SKM-1 treated with dmso at 0.1 percent for 144 hours (cell line): ENCODE results near the gene APRT.
"Not testable (repeated sequence)": the region's sequence is repeated elsewhere in the genome, so short reads cannot be mapped to it uniquely, and the experiment has no call there.

ENCODE experiments used
- DNase-seq: peaks from one replicate; lab custom pipeline; 2025; ENCODE audit not compliant: unreplicated experiment; lab: John Stamatoyannopoulos, UW

Gene APRT

GRCh38 chr16:88823646-88824045, 11.9 kb upstream of the APRT start:
- not testable (repeated sequence) for DNase-seq

DNA sequence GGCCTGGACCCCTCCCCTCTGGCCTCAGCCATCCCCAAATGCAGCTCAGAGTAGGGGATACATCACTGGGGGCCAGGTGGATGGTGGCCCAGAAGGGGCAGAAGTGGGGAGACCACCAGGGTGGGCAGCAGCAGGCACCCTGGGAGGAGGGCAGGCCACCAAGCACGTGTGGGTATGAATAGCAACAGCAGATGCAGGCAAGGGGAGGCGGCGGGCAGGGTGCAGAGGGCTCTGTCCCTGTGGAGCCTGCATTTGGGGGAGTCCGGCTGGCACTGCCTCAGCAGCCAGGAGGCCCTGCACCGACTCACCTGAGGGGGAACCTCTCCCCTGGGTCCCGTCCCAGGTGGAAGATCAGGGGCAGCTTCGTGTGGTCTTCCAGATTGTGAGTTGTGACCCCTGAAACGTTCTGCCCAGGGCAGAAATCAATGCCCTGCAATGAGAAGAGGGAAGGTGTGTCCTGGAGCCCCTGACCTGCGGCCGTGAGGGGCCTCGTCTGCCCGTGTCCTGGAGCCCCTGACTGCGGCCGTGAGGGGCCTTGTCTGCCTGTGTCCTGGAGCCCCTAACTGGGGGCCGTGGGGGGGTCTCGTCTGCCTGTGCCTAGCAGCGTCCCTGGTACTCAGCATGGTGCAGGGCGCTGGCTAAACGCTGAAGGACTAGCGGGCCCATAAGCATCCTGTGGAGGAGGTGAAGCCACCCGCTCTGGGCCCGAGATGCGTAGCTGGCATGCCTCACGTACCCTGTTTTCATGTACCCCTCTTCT, 10.7 kb upstream of the APRT start:
- DNase-seq = no peak

GRCh38 chr16:88821168-88821850, 9.6 kb upstream of the APRT start:
- no peak for DNase-seq

GRCh38 chr16:88820385-88821025, 8.8 kb upstream of the APRT start:
- no peak for DNase-seq

DNA sequence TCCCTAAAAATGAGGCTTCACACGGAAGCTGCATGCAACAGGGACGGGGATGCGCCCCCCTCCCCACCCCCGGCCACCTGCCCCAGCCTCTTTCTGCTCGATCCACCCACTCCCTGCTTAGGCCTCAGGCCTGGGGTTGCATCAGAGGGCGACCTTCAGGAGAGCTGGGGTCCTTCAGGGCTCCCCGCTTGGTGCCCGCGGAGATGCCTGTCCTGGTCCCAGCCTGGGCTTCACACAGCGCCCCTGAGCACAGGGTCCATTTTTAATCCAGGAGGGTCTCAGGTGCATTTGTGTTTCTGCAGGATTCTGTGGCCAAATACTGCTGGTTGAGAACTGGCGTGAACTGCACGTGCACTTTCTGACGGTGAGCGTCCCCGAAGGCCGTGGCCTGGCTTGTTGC, 7.4 kb upstream of the APRT start:
- no peak for DNase-seq

GRCh38 chr16:88818575-88818874, 6.8 kb upstream of the APRT start:
- DNase-seq = no peak

DNA sequence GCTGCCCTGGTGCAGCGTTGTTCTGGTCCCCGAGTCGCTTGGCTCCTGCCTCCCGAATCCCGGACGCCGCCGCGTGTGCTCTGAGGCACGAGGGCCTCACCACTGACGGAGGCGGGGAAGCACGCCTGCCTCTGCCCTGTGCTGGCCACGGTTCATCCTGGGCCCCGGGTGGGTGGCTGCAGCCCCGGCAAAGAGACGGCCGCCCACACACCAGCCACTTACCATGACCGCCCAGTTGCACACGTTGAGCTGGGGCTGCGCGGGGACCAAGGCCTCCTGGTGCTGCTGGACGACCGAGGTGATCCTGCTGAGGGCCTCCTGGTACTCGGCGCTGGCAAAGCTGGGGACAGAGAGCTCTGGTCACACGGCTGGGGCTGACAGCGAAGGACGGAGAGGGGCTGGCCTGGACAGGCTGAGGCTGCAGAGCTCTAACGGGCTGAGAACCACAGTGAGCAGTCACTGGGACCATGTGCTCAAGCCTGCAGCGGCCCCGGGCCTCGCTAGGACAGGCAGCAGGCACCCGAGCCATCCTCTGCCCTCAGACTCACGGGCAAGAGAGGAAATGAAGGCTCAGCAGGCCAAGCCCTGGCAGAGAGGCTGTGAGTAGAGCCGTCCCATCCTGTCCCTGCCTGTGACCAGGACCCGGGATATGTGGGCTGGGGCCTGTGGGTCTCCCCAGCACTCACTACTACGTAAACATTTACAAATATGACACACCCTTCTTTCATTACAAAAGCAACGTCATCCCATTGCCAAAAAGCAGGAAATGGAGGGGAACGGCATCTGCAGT, 6.3 kb upstream of the APRT start:
- no peak for DNase-seq

- DNase-seq = no peak
These were observed 5.2 kb upstream of the APRT start for GRCh38 chr16:88816736-88817535.

DNA sequence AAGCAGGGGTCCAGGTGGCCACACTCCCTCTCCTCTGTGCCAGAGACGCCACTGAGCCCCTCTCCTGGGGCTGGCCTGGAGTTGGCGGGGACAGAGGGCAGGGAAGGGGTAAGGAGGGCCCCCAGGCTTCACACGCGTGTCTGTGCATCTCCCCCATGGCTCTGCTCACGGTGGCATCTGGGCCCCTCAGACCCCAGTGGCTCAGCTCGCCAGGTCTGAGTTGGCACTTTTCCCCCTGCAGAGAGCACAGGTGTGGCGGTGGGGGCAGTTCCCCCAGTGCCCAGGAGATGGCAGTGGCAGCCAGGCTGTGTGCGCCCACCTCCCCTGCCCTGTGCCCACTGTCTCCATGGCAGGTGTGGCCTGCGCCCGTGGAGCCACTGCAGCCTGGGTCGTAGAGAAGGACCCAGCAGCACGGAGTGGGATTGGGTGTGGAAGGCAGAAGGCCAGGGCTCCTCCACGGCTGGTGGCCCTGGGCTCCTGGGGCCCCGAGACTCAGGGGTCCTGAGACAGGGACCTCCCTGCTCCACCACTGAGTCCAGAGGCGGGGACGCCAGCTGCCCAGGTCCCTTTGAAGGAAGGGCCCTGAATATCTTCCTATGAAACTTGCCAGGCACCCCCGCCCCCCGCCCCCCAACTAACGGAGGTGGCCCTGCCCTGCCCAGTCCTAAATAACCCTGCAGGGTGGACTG, 4.3 kb upstream of the APRT start:
- DNase-seq = no peak

DNA sequence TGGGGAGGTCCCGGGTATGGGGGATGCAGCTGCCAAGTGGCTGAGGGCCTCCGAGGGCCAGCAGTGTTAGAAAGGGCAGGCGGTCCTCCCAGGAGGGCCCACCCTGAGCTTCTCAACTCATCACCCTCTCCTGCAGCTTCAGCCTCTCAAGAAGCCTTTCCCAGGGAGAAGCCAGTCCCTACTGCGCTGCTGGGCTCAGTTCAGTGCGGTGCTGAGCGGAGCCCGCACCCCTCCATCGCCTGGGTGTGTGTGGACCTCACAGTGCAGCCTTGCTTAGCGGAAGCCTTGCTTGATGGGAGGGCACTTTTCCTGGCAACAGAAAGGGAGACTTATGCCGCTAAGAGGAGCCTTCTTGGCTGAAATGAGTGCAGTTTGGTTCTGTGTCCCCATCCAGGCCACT, 3.5 kb upstream of the APRT start:
- no peak for DNase-seq

DNA sequence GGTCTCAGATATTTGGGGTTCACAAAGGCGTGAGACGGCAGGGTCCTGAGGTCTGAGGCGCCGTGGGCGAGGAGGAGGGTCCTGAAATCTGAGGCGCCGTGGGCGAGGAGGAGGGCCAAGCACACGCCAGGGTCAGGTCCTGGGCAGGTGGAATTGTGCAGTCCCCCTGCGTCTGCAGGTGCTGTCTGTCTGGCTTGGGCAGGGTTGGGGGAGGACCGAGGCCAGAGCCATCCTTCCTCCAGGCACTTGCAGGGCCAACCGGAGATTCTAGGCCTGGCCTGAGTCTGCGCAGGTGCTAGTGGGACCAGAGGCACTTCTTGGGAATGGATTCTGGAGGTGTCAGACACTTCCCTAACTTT, 2.4 kb upstream of the APRT start:
- no peak for DNase-seq

DNA sequence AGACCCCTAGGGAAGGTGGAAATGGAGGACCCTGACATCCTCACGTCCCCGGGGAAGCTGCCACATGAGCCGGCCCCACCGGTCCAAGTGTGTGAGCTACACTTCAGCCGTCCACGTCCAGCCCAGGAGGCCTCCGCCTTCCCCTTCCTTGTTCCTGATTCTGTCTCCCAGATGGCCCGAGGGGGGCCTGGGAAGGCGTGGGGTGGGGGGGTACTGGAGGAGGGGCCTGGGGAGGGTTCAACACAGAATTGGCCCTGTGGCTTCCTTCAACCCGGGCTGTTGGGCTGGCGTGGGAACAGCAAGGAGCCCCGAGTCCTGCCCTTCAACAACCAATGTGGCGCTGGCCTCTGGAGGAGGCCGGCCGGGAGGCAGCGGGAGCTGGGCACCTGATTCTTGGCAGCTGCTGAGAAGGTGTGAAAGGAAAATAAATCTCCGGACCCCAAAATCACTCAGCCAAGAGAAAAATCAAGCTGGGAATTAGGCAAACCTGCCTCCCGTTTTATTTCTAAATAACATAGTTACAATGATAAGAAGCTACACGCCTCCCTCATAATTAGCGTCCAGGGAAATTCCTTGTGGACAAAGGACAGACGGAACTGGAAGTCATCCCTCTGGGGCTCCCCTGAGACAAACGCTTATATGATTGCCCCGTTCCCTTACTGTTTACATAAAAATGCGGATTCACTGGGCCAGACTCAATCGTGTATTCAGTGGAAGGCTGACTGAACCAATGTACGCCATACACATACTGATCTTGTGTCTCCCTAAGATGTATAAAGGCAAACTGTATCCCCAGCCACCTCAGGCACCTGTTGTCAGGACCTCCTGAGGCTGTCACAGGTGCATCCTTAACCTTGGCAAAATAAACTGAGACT, 1.8 kb upstream of the APRT start:
- no peak for DNase-seq

GRCh38 chr16:88812513-88813268, 963 bp upstream of the APRT start:
- peak; percentile 74 for DNase-seq

GRCh38 chr16:88810912-88811768, 588 bp downstream of the APRT start:
- DNase-seq = peak; percentile 22

DNA sequence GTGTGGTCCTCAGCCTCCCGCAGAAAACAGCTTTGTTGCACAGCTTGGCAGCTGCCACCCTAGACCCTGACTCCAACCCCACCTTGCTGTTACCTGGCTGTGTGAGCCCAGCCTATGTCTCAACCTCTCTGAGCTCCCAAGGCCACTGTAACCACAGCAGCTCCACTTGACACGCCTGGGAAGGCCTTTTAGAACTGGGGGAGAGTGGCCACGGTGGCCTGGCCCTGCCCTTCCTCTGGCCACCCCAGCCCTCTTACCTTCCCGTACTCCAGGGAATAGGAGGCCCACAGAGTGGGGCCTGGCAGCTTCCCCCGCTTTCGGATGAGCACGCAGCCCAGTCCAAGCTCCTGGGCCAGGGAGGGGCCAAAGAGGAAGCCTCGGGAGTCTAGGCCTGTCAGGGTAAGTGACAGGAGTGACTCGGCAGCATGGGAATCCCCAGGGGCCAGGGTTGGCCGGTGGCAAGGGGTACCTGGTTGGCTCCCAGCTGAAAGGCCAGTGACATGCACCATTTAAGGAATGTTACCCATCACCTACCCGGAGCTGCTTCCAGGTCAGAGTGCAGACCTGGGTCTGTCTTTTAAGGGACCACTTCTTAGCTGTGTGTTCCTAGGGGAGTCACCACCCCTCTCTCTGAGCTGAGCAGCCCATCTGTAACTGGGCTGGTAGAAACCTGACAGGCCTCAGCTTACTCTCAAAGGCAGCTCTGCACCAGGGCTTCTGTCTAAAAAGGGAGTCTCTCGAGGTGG, 1.4 kb downstream of the APRT start:
- peak; percentile 29 for DNase-seq

DNA sequence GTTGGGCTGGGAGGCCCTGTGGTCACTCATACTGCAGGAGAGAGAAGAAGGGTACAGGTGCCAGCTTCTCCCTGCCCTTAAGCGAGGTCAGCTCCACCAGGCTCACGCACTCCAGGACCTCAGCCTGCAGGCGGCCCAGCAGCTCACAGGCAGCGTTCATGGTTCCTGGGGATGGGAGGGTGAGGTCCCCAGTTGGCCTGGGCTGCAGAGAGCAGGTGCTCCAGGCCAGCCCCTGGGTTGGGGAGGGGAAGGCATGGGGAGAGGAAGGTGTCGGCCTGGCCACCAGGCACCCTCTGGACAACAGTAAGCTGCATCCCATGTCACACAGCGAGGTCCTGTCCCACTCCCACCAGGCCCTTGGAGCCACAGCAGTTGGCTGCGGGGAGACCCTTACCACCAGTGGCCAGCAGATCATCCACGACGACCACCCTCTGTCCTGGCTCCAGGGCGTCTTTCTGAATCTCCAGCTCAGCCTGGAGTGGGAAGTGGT, 2.0 kb downstream of the APRT start:
- DNase-seq = no peak
